Endodermal cell (in vitro differentiated cells): ENCODE results near the gene CD44. TPM values are rescaled to one million over a fixed set of nuclear protein-coding genes. Genes with fewer than 3 reads are reported as not detected.

ENCODE experiments used
- DNase-seq: peaks from one replicate; pipeline ENCODE4 v3.0.0-alpha.2; 2017
- H3K27ac ChIP-seq: 2 replicates; pipeline ENCODE4 v1.5.1; 2013; ENCODE audit warnings: mild to moderate bottlenecking, low read depth, low read length, moderate library complexity
- H3K27me3 ChIP-seq: 2 replicates; pipeline ENCODE4 v1.6.1; 2013; ENCODE audit warnings: mild to moderate bottlenecking, low read length, moderate library complexity; ENCODE audit not compliant: insufficient read depth, control insufficient read depth, poor library complexity, severe bottlenecking
- H3K36me3 ChIP-seq: 2 replicates; pipeline ENCODE4 v1.7.0; 2013; ENCODE audit warnings: mild to moderate bottlenecking, low read length, moderate library complexity; ENCODE audit not compliant: control insufficient read depth, insufficient read depth
- H3K4me1 ChIP-seq: one replicate; pipeline ENCODE4 v1.7.0; 2013; ENCODE audit warnings: low read length; ENCODE audit not compliant: control insufficient read depth, insufficient read depth
- H3K4me3 ChIP-seq: 2 replicates; pipeline ENCODE4 v1.5.1; 2013; ENCODE audit warnings: mild to moderate bottlenecking, low read length, moderate library complexity
- H3K9ac ChIP-seq: 2 replicates; pipeline ENCODE4 v1.6.1; 2013; ENCODE audit warnings: mild to moderate bottlenecking, low read length, moderate library complexity; ENCODE audit not compliant: poor library complexity, severe bottlenecking; ENCODE audit errors: extremely low read depth
- H3K9me3 ChIP-seq: 2 replicates; pipeline ENCODE4 v1.6.1; 2013; ENCODE audit warnings: mild to moderate bottlenecking, low read length, moderate library complexity; ENCODE audit not compliant: control insufficient read depth
- H3K27ac Mint-ChIP-seq: 2 replicates; pipeline ENCODE4 v1.8.0; 2020; ENCODE audit warnings: mixed read lengths
- H3K27me3 Mint-ChIP-seq: 2 replicates; pipeline ENCODE4 v1.8.0; 2021; ENCODE audit warnings: mild to moderate bottlenecking, mixed read lengths; ENCODE audit not compliant: insufficient read depth
- H3K36me3 Mint-ChIP-seq: 2 replicates; pipeline ENCODE4 v1.8.0; 2020; ENCODE audit warnings: low read depth, mixed read lengths
- H3K4me1 Mint-ChIP-seq: 2 replicates; pipeline ENCODE4 v1.8.0; 2020; ENCODE audit warnings: mixed read lengths
- H3K4me3 Mint-ChIP-seq: 2 replicates; pipeline ENCODE4 v1.8.0; 2020; ENCODE audit warnings: mild to moderate bottlenecking, moderate library complexity, mixed read lengths
- H3K9me3 Mint-ChIP-seq: 2 replicates; pipeline ENCODE4 v1.8.0; 2020; ENCODE audit warnings: mild to moderate bottlenecking, mixed read lengths
- WGBS, 2 experiments: methylation state at CpG; one replicate each; pipeline versions ENCODE4 v1.1.5 to v1.1.7; 2013; ENCODE audit warnings: missing lambda C conversion rate in 2 of 2, mixed read lengths in 1 of 2; ENCODE audit not compliant: insufficient coverage in 1 of 2, insufficient read length in 1 of 2; 5-methylcytosine and 5-hydroxymethylcytosine counted together
- total RNA-seq, 2 donors: library from RNA; stranded (reverse); fragmentation: NEBNext Ultra II Directional in 1 of 2; extraction: Animal tissue kit (Norgen Biotek cat#: 25700) in 1 of 2; gene quantifications; 2 replicates in 1 of 2; 3 replicates in 1 of 2; pipeline ENCODE4 v1.2.1, GENCODE V29; 2021
- TF ChIP-seq, protein P1 (sequence below): fragments of 200-600 bp; sonication (generic); conservative IDR thresholded peaks from 2 replicates; pipeline ENCODE4 v1.5.0; 2021; ENCODE audit warnings: antibody characterized with exemption, mild to moderate bottlenecking

CD44 gene
- total RNA-seq, 2 donors from 2014 or later = 1.2 to 4.6 TPM

DNA sequence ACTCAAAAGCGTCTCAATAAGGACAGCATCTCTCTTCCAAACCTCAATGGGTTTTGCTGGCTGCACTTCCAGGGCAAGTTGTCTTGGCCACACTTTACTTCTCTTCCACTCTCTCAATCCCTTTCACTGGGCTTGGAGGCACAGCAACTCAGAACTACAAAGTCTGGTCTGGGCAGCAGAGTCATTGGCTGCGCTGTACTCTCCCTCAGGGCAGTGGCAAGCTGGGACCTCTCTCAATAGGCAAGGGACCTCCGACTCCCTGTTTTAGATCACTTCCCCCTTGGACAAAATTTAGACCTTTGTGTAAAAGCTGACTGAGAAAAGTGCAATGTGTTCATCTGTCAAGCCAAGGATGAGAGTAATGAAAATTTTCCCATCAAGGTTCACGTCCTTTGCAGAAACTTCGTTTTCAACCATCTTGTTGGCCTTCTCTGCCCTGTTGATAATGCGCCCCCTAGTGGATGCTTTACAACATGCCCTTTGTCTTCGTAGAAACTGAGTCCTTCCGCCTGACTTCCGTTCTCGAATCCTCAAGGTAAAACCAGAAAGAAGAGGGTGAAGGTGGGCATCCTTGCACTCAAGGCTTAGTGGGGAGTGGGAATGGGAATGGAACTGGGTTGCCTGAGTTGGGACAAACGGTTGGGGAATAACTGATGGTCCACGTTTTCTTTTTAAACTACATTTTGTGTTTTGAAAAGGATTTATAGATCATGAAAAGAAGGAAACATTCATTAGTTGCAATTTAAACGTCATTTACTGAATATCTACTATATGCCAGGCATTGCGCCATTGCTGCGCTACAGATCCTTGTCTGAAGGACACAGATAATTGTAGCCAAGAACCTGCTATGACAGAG, 99.1 kb downstream of the CD44 start:
- Mint-ChIP-seq H3K27me3 (peaks cover 14% of the 10 kb centered on the region), H3K36me3 (no peaks in the 10 kb centered on the region), H3K9me3 (peaks cover 8% of the 10 kb centered on the region), H3K27ac (no peak overlapping the region), H3K4me1 (peaks cover 12% of the 10 kb centered on the region), H3K4me3 (no peak overlapping the region)
- 60 to 86% methylated on average over 6 to 15 of the region's 15 CpGs for WGBS, 2 experiments
- TF ChIP-seq, protein P1, sequence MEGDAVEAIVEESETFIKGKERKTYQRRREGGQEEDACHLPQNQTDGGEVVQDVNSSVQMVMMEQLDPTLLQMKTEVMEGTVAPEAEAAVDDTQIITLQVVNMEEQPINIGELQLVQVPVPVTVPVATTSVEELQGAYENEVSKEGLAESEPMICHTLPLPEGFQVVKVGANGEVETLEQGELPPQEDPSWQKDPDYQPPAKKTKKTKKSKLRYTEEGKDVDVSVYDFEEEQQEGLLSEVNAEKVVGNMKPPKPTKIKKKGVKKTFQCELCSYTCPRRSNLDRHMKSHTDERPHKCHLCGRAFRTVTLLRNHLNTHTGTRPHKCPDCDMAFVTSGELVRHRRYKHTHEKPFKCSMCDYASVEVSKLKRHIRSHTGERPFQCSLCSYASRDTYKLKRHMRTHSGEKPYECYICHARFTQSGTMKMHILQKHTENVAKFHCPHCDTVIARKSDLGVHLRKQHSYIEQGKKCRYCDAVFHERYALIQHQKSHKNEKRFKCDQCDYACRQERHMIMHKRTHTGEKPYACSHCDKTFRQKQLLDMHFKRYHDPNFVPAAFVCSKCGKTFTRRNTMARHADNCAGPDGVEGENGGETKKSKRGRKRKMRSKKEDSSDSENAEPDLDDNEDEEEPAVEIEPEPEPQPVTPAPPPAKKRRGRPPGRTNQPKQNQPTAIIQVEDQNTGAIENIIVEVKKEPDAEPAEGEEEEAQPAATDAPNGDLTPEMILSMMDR = peak; percentile 95
- Histone ChIP-seq H3K9me3 (peaks cover 4% of the 10 kb centered on the region), H3K9ac (no peak overlapping the region), H3K36me3 (no peaks in the 10 kb centered on the region), H3K27ac (no peak overlapping the region), H3K4me1 (no peaks in the 10 kb centered on the region), H3K4me3 (no peak overlapping the region), H3K27me3 (no peaks in the 10 kb centered on the region)
- DNase-seq = peak; percentile 88

DNA sequence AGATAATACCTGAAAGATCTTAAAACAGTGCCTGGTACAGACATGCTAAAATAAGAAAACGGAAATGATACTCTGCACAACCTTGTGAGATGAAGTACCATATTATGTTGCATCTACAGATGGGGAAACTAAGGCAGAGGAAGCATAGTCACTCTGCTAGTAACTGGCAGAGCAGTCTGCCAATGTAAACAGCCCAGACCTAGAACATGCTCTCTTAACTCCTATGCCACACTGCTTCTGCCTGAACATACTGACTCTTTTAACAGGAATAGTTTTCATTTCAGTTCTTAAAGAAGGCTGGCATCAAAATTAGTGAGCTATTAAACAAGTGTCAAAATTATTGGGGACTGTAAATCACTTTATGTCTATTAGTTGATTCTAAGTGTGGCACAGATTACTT, 99.9 kb downstream of the CD44 start:
- no peaks in the 10 kb centered on the region for H3K27me3 ChIP-seq
- no peak overlapping the region for H3K4me3 Mint-ChIP-seq
- peaks cover 4% of the 10 kb centered on the region for H3K9me3 ChIP-seq
- no peak overlapping the region for H3K9ac ChIP-seq
- H3K9me3 Mint-ChIP-seq = peaks cover 5% of the 10 kb centered on the region
- DNase-seq = no peak
- H3K27ac Mint-ChIP-seq = no peak overlapping the region
- H3K36me3 Mint-ChIP-seq = no peaks in the 10 kb centered on the region
- no peak overlapping the region for H3K4me3 ChIP-seq
- H3K27ac ChIP-seq = no peak overlapping the region
- H3K36me3 ChIP-seq = no peaks in the 10 kb centered on the region
- peaks cover 15% of the 10 kb centered on the region for H3K27me3 Mint-ChIP-seq
- peaks cover 12% of the 10 kb centered on the region for H3K4me1 Mint-ChIP-seq
- TF ChIP-seq, protein P1 = no peak
- no peaks in the 10 kb centered on the region for H3K4me1 ChIP-seq
- 86 to 97% methylated on average over 1 of the region's 1 CpG for WGBS, 2 experiments

DNA sequence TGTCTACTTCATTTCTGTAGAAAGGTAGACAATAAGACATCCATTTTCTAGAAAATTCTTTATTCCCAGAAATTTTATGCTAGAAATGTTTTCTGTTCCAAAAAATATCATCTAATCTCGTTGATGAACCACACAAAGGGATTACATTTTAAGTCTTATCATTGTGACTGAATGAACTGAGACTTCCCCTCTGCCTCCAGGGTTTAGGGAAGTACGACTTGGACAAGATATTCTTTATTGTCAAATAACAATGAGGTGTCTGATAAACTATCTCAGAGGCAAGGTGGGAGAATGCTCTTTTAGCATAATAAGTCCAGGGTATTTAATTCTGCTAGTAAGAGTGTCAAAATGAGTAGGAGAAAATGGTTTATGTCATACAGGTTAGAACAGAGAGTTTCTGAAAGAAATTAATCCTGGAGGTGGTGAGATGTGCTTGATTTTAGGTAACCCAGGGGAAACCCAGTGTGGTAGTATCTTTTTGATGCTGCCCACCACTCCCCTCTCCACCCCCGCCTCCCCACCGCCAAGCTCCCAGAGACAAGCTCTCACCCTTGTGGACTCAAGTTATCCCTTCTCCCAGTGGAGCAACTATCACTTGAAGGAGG, 100.6 kb downstream of the CD44 start:
- Histone ChIP-seq H3K4me1 (no peaks in the 10 kb centered on the region), H3K9ac (no peak overlapping the region), H3K27me3 (no peaks in the 10 kb centered on the region), H3K27ac (no peak overlapping the region), H3K9me3 (peaks cover 4% of the 10 kb centered on the region), H3K4me3 (no peak overlapping the region), H3K36me3 (no peaks in the 10 kb centered on the region)
- Mint-ChIP-seq H3K9me3 (no peaks in the 10 kb centered on the region), H3K27me3 (peaks cover 15% of the 10 kb centered on the region), H3K4me3 (no peak overlapping the region), H3K36me3 (no peaks in the 10 kb centered on the region), H3K27ac (no peak overlapping the region), H3K4me1 (peaks cover 12% of the 10 kb centered on the region)
- no peak for DNase-seq
- TF ChIP-seq, protein P1 = no peak
- WGBS, 2 experiments = 75 to 83% methylated on average over 2 to 4 of the region's 4 CpGs
